HG03045 (cell line): Measurements from ENCODE around the gene GREB1.

ENCODE experiments used
- ATAC-seq: cut with Tn5 transposase; IDR thresholded peaks from one replicate; pipeline ENCODE4 v1.9.1; 2021; ENCODE audit warnings: mild to moderate bottlenecking, moderate library complexity; ENCODE audit not compliant: unreplicated experiment

Gene GREB1

GRCh38 chr2:11630855-11631254 lies 97.0 kb downstream of the GREB1 start:
- no peak for ATAC-seq

- ATAC-seq, result no peak
Observed at GRCh38 chr2:11631462-11631861, 97.6 kb downstream of the GREB1 start.

GRCh38 chr2:11633923-11634478 lies 100.2 kb downstream of the GREB1 start:
- no peak for ATAC-seq

DNA sequence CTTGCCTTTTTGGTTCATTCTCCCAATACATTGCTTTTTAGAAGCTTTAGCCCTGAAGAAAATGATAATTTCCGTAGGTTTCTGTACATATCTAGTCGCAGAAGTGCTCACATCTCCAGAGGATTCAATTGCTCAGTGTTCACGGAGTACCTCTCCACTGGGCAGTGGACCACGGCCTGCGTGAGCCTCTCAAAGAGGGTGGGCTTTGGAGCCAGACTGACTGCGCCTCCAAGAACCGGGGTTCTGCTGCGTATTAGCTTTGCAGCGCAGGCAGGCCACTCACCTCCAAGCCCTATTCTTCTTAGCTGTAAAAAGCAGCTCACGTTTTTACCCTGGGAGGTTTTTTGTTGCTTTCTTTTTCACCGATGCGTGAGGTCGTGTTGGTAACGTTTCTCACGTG lies 100.7 kb downstream of the GREB1 start:
- no peak for ATAC-seq

DNA sequence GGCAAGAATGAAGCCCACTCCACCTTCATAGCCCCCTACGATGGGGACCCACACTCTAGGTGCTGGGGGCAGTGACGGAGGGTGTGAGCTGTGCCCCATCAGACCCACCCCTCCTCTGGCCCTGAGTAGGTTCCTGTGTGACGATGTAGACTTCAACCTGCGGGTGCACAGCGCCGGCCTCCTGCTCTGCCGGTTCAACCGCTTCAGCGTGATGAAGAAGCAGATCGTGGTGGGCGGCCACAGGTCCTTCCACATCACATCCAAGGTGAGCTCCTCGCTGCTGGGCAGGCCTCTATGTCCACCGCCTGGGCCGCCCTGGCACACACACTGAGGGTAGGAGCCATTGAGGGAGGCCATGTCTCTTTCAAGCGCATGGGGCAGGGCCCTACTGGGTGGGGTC lies 101.3 kb downstream of the GREB1 start:
- ATAC-seq, result no peak

- no peak for ATAC-seq
Observed at GRCh38 chr2:11636593-11637295, 102.9 kb downstream of the GREB1 start.

DNA sequence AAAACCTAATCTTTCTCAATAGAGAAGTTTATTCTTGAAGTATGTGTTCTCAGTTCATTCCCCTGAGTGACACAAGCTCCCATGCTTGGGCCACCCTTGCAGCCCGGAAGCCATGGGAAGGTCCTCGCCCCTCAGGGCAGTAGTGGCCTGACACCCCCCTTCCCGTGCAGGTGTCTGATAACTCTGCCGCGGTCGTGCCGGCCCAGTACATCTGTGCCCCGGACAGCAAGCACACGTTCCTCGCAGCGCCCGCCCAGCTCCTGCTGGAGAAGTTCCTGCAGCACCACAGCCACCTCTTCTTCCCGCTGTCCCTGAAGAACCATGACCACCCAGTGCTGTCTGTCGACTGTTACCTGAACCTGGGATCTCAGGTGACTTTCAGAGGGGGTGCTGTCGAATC lies 103.7 kb downstream of the GREB1 start:
- no peak for ATAC-seq

GRCh38 chr2:11639503-11639902 lies 105.7 kb downstream of the GREB1 start:
- ATAC-seq, result no peak

GRCh38 chr2:11640132-11640531 lies 106.3 kb downstream of the GREB1 start:
- ATAC-seq, result no peak

DNA sequence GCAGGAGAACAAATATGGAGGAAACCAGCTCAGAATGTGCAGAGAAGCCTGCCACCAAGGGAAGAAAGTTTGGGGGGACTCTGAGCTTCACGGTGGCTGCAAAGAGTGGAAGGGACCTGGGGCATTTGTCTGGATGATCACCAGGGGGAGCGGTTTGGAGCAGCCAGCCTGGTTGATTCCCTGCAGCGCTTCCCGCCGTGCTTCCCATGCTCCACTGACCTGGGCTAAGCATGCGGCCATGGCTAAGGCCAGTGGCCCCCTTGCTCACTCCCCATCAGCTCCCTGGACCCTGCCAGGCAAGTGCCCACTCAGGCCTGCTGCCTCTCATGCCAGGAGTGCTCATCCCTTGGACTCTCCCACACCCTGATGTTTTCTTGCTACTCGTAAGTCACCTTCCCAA lies 109.1 kb downstream of the GREB1 start:
- ATAC-seq, result no peak

- no peak for ATAC-seq
Observed at GRCh38 chr2:11644293-11644692, 110.4 kb downstream of the GREB1 start.

GRCh38 chr2:11646530-11646929 lies 112.7 kb downstream of the GREB1 start:
- no peak for ATAC-seq

GRCh38 chr2:11647834-11648600 lies 114.2 kb downstream of the GREB1 start:
- no peak for ATAC-seq

DNA sequence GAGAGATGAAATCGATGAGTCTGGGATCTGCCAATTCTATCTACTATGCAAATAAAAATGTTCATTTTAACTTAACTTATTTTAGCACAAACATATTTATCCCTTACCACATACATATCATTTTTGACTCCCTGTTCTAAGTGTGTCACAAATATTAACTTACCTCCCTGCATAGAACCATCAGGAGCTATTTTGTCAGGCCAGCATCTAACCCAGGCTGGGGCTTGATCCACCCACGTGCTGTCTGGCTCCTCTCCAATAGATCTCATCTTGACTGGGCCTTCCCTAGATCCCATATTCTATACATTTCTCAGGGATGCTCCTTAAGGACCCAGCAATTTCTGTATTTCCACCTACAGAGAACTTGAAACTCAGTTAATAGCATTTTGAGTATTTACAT lies 115.2 kb downstream of the GREB1 start:
- ATAC-seq, result no peak

DNA sequence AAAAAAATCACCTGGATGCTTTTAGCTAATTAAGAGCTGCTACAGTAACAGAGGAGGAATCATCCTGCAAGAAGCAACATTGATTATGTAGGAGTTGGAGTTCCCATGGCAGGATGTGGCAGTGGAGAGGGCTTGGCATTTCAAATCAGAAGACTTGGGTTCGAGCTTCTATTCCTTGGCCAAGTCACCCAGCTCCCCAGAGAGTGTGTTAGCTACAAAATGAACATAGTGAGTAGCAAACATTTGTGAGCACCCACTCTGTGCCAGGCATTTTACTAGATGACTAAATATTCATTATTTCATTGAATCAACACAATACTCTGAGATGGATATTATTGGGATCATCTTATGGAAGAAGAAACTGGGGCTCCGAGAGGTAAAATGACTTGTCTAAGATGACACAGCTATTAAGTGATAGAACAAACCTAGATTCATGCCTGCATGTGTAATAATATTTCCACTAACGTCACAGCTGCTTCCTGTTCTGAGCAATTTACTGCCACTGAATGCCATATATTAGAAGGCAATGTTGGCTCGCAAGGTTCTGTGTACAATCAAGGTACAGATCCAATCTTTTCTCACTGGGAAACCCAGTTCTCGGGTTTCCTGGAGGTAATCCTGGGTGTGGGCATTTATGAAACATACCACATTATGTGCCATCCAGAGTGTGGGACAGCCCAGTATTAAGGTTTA lies 118.2 kb downstream of the GREB1 start:
- no peak for ATAC-seq

GRCh38 chr2:11652553-11652952 lies 118.7 kb downstream of the GREB1 start:
- no peak for ATAC-seq

GRCh38 chr2:11655495-11655894 lies 121.7 kb downstream of the GREB1 start:
- ATAC-seq, result no peak

- ATAC-seq, result no peak
Observed at GRCh38 chr2:11656252-11656651, 122.4 kb downstream of the GREB1 start.

DNA sequence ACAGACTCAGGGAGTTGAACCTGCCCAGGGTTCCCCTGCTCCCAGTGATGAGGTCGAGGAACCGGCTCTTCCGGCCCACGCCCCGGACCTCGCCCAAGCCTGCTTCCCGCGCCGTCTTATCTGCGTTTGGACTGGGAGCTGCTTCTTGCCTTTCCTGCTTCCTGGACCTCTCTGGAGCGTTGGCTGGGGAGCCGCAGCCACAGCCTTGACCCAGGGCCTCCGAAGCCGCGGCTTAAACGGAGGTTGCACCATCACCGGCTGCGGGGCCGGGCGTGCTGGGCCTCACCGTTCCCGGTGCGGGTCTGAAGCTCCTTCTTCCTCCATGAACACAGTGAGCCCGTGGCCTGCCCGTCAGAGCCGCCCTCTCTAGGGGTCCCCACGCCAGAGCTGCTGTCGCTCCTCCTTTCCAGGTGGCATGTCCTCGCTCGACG lies 122.8 kb downstream of the GREB1 start:
- ATAC-seq, result no peak

DNA sequence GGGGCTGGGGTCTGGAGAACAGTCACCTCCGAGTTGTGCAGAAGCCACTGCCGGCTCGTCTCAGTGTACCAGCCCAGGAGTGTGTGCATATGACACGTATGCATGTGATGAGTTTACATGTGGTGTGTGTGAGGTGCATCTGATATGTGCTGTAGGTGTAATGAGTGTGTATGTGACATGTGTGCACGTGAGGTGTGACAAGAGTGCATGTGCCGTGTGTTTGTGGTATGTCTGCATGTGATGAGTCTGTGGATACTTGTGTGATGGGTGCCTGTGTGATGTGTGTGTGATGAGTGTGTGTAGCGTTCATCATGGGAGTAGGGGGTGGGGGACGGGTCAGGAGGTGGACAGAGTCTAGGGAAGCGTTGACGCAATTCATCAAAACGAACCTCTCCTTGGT lies 123.3 kb downstream of the GREB1 start:
- ATAC-seq, result no peak

GRCh38 chr2:11657646-11658045 lies 123.8 kb downstream of the GREB1 start:
- no peak for ATAC-seq
